HFF-Myc (cell line): ENCODE results near the gene TSPAN18.

Experiments
- DNase-seq: peaks from one replicate; pipeline ENCODE4 v3.0.0-alpha.2; 2011; ENCODE audit warnings: low read depth; ENCODE audit errors: extremely low read depth
- H3K4me3 ChIP-seq: replicated peaks from 2 replicates; pipeline ENCODE4 v1.5.1; 2011; ENCODE audit warnings: low read depth, mild to moderate bottlenecking, control low read depth, low read length
- TF ChIP-seq, protein P1 (sequence below): IDR thresholded peaks from 2 replicates; pipeline ENCODE4 v1.5.1; 2012; ENCODE audit warnings: mild to moderate bottlenecking, low read depth, low read length, control low read depth; ENCODE audit errors: missing control alignments

Gene TSPAN18

DNA sequence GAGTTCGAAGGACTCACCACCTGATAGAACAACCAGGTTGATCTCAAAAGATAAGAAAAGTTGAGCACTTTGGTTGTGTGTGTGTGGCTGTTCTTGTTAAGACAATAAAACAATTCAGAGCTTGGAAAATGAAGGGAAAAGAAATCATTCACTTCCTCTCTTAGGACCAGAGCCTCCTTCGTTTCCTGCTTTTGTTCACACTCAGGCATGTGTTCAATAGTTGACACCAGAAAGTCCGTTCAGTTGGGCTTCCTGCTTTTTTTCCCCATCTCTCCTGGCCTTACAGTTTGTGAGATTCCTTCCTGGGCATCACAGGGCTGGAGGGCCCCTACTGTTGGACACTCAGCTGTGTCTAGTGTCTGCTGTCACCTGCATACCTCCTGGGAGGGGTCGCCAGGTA is 48.0 kb downstream of the TSPAN18 start:
- no peak for DNase-seq
- H3K4me3 ChIP-seq = no peak overlapping the region
- TF ChIP-seq, protein P1, sequence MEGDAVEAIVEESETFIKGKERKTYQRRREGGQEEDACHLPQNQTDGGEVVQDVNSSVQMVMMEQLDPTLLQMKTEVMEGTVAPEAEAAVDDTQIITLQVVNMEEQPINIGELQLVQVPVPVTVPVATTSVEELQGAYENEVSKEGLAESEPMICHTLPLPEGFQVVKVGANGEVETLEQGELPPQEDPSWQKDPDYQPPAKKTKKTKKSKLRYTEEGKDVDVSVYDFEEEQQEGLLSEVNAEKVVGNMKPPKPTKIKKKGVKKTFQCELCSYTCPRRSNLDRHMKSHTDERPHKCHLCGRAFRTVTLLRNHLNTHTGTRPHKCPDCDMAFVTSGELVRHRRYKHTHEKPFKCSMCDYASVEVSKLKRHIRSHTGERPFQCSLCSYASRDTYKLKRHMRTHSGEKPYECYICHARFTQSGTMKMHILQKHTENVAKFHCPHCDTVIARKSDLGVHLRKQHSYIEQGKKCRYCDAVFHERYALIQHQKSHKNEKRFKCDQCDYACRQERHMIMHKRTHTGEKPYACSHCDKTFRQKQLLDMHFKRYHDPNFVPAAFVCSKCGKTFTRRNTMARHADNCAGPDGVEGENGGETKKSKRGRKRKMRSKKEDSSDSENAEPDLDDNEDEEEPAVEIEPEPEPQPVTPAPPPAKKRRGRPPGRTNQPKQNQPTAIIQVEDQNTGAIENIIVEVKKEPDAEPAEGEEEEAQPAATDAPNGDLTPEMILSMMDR = no peak

GRCh38 chr11:44775366-44775984 is 48.7 kb downstream of the TSPAN18 start:
- TF ChIP-seq, protein P1 = peak; percentile 79
- DNase-seq = no peak
- H3K4me3 ChIP-seq = no peak overlapping the region

DNA sequence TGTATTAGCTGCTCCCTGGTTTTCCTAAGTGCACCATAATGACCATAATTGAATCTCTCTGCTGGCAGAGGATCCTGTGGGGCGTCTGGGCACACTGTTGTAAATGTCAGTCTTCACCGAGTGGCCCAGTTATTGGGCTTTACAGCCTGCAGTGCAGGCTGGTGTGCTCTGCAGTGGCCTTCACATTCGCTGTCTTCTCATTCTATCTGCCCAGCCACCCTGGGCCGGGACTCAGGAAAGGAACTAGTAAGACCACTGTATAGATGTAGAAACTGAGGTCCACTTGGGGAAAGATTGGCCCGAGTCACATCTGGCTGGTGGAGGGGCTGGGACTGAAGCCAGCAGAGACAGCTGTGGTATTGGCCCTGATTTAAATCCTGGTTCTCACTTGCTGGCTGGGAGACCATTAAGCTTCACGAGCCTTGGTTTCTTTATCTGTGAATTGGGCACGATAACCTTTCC is 49.3 kb downstream of the TSPAN18 start:
- TF ChIP-seq, protein P1 = no peak
- DNase-seq = no peak
- H3K4me3 ChIP-seq = no peak overlapping the region

DNA sequence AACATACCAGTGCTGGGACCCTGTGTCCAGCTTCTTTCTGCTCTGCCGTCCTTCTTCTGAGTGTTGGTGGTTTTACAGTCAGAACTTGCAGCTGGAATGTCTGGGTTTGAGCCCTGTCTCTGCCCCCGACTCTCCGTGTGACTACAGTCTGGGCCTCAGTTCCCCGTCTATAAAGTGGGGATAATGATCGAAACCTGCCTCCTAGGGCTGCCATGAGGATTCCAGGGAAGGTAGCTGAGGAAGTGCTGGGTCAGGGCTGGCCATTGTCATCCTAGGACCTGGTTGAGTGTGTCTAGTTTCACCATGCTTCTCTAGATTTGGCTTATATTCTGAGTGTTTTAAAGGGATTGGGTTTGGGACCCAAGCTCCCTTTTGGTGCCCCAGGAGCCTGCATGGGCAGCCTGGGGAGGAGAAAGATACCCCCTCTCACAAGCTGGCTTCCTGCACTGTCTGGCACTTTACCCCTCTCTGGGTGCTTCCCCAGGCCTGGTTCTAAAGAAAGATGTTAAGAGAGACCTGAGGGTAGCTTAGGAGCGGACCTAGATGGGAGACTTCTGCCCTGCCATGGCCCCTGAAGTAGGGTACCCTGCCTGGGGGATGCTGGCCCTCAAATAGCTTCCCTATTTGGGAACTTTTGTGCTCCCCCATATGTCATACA is 49.9 kb downstream of the TSPAN18 start:
- no peak for DNase-seq
- no peak overlapping the region for H3K4me3 ChIP-seq
- TF ChIP-seq, protein P1 = no peak

DNA sequence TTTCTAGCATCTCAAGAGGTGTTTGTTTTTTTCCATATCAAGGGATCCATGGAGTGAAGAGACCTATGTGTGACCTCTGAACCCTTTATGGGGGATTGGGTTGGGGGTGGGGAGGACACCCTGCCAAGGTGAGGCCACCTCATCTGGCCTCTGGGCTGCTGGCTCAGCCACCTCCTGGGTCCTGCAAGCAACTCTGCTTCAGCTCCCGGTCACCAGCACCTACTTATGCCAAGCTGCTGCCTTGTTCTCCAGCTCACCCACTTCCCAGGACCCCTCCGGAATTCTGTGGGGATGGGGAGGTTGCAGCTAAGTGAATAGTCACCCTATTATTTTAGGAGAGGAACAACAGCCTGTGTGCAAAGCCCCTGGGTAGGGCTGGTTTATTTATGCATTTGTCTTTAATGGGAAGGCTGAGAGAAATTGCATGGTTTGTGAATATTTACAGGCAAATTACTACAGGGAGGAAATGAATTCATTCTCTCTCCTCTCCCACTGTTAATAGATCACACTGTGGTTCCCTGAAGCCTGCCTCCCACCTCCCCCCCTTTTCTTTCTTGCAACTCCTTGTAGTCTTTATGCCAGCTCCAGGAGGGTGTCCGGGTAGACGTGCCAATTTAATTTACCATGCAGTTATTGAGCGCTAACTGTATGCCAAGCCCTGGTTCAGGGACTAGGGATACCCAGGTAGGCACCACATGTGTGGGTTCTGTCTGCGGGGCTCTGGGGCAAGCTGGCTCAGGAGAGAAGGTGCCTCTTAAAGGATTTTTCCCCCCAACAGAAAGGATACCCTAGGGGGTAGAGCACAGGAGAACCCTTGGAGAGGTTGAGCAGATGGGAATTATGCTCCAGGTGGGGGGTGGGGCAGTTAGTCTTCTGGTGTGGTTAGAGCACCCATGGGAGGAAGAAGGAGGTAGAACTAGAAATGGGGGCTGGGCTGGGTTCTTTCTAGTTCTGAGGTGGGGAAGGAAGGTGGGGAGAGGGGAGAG is 50.7 kb downstream of the TSPAN18 start:
- TF ChIP-seq, protein P1 = no peak
- H3K4me3 ChIP-seq = no peak overlapping the region

DNA sequence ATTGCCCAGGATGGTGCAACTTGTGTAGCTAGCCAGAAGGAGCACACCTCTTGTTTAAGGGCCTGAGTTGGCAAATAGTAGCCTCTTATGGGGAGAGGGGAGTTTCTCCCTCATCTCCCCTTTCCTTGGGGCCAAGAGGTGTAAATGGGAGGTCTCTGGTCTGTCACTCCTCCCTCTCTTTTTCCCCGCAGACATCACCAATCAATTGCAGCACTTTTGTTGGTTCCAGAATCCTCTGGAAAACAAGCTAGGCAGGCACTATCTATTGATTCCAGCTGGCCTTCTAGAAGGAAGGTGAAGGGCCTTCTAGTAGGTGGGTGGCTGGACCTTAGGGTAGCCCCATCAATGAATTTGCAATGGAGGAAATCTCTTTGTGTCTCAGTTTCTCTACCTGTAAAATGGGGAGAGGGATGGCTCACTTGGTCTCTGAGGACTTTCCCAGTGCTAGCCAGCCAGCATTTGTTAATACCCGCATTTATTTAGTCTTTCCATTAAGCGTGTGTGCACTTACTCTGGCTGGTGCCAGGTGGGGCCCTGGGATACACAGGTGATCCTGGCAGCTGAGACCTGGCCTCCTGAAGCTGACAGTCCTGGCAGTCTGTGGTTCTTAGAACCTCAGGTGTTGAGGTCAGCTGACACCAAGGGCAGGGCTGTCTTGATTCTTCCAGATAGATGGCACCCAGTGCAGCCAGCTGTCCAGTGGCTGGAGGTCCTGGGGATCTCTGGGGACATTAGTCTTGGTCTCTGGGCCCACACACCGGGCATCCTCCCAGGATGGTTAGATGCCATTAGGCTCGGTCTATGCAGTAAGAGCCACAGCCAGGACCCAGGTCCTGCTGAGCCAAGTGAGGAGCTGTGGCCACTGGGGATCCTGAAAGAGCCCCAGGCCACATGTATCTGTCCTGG is 51.7 kb downstream of the TSPAN18 start:
- TF ChIP-seq, protein P1 = no peak
- no peak for DNase-seq
- no peak overlapping the region for H3K4me3 ChIP-seq

More for the DNA sequence above, 50.7 kb downstream of the TSPAN18 start:
- DNase-seq = no peak
